DMS53 treated with DMSO at 0.1 percent for 48 hours (cell line): ENCODE data around the gene SLC35E2B.
"Not testable (repeated sequence)": the region's sequence is repeated elsewhere in the genome, so short reads cannot be mapped to it uniquely, and the experiment has no call there.

Experiments
- DNase-seq: peaks from one replicate; lab custom pipeline; 2025; ENCODE audit not compliant: unreplicated experiment; lab: John Stamatoyannopoulos, UW

Gene SLC35E2B

DNA sequence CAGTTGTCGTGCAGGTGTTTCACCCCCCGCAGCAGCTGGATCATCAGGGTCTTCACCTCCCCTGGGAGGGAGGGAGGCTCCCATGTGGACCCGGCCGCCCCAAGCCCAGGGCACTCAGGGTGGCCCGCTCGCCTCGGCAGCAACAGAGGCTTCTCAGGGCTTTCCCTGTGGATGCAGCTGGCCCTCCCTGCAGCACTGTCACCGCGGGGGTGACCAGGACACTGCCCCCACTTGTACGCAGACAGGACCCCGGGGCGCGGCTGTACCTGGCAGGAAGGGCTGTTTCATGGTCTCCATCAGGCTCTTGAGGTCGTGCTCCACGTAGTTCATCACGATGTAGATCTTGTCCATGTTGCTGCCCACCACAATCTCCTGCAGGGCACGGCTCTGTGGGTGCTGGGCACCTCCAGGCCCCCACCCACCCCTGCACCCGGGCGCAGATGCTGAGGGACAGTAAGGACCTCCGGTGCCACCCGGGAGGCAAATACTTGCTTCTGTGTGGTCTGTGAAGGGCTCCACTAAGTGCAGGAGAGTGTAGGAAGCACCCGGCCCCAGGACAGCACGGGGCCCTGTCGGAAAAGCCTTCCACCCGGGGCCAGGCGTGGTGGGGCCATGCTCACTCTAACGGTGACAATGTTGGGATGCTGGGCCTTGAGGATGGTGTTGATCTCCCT, 11.8 kb upstream of the SLC35E2B start:
- not testable (repeated sequence) for DNase-seq

DNA sequence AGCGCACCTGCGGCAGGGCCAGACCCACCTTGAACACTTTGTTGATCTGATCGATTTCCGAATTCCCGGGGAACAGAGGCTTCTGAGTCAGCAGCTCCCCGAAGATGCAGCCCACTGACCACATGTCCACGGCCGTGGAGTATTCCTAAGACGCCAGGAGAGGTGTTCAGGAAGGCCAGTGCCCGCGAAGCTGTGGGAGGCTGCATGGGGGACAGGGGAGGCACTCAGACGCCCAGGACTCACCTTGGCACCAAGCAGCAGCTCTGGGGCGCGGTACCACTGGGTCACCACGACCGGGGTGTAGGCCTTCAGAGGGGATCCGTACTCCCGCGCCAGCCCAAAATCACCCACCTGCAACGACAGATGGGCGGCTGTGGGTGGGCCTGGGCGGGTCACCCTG, 11.2 kb upstream of the SLC35E2B start:
- DNase-seq = no peak

- DNase-seq = not testable (repeated sequence)
These were observed 9.9 kb upstream of the SLC35E2B start for GRCh38 chr1:1702506-1702905.

- not testable (repeated sequence) for DNase-seq
These were observed 8.0 kb upstream of the SLC35E2B start for GRCh38 chr1:1700557-1700956.

GRCh38 chr1:1700067-1700466, 7.5 kb upstream of the SLC35E2B start:
- DNase-seq = not testable (repeated sequence)

DNA sequence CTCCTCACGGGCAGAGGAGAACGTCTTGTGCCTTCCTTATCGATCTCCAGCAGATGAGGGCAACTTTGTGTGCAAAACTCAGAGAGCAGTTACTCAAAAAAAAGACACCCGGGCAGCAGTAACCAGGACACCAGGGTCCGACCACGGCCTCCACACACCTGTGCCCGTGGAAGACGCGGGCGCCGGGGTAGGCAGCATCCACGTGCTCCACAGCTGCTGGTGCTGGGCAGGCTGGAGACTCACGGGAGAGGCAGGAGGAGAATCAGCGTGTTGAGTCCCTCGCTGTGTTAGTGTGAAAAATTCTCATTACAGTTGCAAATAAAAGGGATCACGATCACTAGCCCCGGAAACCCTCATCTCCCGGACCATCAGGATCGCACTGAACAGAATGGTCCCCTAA, 6.5 kb upstream of the SLC35E2B start:
- DNase-seq = not testable (repeated sequence)

DNA sequence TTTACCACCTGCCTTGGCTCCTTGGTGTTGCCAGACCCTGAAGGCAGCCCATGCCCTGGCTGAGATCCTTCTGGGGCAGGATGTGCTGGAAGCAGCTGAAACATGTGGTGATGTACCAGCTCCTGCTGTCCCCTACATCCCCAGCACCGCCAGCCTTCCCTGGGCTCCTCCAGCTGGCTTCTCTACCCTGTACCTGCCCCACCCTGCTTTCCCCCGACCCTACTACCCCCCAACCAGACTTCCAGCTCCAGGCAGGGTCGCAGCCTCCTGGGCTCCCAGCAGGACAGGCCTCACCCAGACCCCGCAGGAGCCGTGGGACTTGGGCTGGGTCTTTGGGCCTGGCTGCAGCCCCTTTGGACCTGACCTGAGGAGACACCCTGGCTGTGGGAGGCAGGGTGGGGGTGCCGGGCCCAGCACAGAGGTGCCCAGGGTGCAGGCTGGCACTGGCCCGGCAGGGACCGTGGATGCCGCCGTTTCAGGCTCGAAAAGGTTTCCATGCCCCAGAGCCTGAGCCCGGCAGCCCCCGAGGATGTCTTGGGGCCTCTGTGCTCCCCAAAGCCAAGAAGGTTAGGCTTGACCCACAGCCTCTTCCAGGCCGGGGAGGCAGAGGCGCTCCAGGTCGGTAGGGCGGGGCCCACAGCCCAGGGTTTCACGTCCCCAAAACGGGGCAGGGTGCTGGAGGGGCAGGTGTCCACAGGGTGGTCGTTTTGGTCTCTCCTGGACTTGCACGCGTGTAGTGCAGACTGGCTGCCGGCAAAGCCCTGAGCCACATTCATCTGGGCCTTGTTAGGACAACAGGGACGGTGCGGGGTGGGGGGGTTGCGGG, 5.0 kb upstream of the SLC35E2B start:
- not testable (repeated sequence) for DNase-seq

DNA sequence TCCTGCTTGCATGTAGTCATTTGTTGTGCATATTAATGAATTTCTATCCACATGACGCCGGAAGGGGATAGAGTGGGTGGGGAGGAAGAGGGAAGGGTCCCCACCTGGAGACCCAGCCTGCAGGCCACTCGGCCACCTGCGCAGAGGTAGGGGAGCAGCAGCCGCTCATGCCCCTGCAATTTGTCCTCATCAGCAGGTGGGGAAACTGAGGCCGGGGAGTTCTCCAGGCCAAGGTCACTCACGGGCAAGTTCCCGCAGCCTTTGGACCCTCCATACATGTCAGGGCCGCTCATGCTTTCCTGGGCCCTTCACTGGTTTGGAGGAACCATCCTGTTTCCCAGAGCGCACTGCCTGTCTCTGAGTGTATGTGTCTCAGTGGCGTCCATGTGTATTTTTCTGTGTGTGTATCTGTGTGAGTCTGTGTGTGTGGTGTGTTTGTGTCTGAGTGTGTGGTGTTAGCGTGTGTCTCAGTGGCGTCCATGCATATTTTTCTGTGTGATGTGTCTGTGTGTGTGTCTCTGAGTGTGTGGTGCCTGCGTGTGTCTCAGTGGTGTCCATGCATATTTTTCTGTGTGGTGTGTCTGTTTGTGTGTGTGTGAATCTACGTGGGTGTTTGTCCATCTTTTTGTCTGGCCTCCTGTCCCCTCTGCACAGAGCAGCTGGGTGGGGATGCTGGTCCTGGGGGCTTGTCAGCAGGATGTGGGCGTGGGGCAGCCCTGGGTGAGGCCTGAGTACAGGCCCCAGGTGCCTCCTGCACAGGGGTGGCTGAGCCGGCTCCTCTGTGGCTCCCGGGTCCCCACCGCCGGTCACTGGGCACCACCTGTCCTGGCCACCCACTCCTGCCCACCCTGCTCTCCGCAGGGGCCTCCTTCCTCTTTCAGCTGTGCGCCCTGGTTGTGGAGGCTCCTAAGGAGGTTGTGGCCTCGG, 4.1 kb upstream of the SLC35E2B start:
- not testable (repeated sequence) for DNase-seq

DNA sequence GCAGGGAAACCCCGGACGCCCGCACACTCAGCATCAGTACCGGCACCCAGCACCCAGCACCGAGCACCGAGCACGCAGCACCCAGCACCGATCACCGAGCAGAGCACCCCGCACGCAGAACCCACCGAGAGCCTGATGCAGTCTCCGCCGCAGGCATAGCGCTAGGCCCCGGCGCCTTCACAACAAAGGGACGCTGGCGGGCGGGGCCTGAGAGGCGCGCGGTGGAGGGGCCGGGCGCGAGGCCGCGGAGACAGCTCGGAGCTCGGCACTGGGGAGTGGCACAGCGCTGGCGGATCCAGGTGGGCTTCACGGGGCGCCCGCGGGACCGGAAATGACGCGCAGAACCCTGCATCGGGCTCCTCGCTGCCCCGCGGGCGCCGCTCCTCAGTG, 276 bp downstream of the SLC35E2B start:
- peak; percentile 36 for DNase-seq

DNA sequence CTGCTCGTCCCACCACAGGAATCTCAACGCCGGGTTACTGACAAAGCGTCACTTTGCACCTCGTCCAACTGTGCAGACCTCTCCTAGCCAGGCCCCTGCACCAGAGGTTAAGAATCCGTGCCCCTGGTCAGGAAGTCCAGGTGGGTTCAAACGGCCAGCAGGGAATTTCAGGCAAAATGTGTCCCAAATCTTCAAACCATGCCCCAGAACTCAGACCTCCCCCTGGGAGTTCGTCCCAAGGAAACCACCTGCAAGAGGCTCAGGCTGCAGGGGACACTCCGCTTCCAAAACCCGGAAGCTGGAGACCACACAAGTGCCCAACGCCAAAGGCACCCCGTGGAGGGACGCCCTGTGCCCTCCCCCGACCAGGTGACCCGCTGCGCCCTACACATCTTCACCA, 1.2 kb downstream of the SLC35E2B start:
- DNase-seq = not testable (repeated sequence)

GRCh38 chr1:1689526-1689925, 3.1 kb downstream of the SLC35E2B start:
- DNase-seq = not testable (repeated sequence)

- no peak for DNase-seq
These were observed 4.7 kb downstream of the SLC35E2B start for GRCh38 chr1:1687846-1688245.

- DNase-seq = no peak
These were observed 8.4 kb downstream of the SLC35E2B start for GRCh38 chr1:1684031-1684681.

DNA sequence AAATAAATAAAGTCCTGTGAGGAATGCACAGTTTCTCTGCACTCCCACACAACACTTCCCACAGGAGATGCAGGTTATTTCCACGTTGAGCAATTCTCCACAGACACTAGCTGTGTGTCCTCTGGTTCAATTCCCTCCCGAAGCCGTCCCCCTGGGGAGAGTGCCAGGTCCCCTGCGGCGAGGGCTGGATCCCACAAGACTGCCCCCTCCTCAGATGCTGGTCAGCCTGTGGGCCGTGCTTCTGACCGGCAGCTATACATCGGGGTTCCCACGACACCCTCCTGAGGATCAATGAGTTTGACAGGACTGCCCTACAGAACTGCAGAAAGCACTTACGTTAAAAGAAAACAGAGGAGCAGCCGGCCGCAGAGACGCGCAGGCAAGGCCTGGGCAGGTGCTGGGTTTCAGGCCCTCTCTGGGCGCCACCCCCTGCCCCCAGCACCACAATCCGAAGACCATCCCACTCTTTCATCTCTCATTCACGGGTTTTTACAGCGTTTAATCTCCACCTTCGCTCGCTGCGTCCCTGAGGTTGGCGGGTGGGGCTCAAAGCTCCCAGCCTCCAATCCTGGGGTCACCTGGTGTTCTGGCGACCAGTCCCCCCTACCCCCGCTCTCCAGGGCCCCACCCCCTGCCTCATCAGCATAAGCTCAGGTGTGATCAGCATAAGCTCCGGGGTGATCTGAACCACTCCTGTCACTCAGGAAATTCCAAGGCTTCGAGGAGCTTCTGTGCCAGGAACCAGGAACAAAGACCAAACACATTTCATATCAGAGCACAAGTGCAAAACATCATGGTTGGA, 9.3 kb downstream of the SLC35E2B start:
- no peak for DNase-seq

- DNase-seq = no peak
These were observed 11.7 kb downstream of the SLC35E2B start for GRCh38 chr1:1680912-1681273.

DNA sequence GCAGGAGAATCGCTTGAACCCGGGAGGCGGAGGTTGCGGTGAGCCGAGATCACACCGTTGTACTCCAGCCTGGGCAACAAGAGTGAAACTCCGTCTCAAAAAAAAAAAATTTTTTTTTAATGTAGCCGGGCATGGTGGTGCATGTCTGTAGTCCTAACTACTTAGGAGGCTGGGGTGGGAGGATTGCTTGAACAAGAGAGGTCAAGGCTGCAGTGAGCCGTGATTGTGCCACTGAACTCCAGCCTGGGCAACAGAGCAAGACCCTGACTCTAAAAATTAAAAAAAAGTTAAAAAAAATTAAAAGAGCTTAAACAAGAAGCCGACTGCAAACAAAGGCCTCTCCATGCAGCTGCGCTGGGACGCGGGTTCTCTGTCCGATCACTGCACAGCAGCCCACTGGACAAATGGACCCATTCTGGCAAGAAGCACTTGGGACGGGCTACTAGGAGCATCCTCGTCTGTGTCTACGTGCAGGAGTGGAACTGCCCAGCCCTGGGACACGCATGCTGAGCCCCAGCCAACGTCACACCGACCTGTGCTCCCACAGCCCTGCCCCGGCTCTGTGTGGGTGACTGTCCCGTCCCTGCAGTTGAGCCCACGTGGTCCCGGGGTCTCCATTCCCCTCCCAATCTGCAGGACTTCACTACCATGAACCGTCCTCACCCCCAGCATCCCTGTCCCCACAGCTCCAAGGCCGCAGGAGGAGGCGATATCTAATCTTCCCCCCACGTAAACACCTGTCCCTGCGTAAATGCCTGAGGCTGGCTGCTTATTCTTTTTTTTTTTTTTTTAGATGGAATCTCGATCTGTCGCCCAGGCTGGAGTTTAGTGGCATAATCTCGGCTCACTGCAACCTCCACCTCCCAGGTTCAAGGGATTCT, 12.3 kb downstream of the SLC35E2B start:
- DNase-seq = no peak

- no peak for DNase-seq
These were observed 13.8 kb downstream of the SLC35E2B start for GRCh38 chr1:1678581-1679380.
